ENCODE data around the gene PPP1R2.

GRCh38 chr3:195468841-195469240 lies 74.3 kb downstream of the PPP1R2 start:
- no peak for TF ChIP-seq EZH2 (IDR thresholded peaks at IDR 0.05)
- no peak for TF ChIP-seq POLR2AphosphoS5 (IDR thresholded peaks at IDR 0.05; ENCODE audit: borderline replicate concordance, low read depth, low read length)
